ENCODE results near the gene ZNF140.

DNA sequence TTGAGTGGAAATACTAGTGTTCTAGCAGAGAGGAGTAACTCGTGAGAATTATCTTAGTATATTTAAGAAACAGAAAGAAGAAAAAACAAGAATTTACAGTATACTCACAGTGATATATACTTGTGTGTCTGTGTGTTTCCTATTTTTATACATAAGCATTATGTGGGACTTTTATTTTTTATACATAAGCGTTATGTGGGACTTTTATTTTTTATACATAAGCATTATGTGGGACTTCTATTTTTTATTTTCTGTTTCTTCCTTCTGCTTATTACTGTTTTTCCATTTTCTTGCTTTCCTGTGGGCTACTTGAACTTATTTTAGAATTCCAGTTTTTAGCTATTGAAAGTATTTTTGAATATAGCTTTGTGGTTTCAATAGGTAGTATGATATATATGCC lies 6.9 kb upstream of the ZNF140 start:
- no peak for TF ChIP-seq CTCF (IDR thresholded peaks at IDR 0.05; ENCODE audit: insufficient read depth, low read length, poor library complexity, severe bottlenecking)
- no peak for TF ChIP-seq EZH2phosphoT487 (conservative IDR thresholded peaks at IDR 0.05; ENCODE audit: low read length)
